Small intestine (tissue), 7 donors: Measurements from ENCODE around the gene LENEP. TPM values are rescaled to one million over a fixed set of nuclear protein-coding genes. Genes with fewer than 3 reads are reported as not detected.

Source experiments
- DNase-seq, 2 donors: peaks; one replicate each; pipeline versions ENCODE4 v3.0.0 to v3.0.0-alpha.2; 2013
- FAIRE-seq: peaks from 2 replicates; lab custom pipeline; 2012; peaks lifted over from hg19 to GRCh38; lab: Jason Lieb, UNC
- H3K27ac ChIP-seq, 3 donors: one replicate each; pipeline ENCODE4 v1.5.1; 2013; ENCODE audit warnings: low read length in 2 of 3, mild to moderate bottlenecking in 2 of 3, control low read depth in 1 of 3, inconsistent platforms in 1 of 3, low read depth in 1 of 3, moderate library complexity in 1 of 3
- H3K27me3 ChIP-seq, 3 donors: one replicate each; pipeline ENCODE4 v1.6.1; 2013; ENCODE audit warnings: low read length in 3 of 3, inconsistent platforms in 1 of 3; ENCODE audit not compliant: control insufficient read depth in 3 of 3, insufficient read depth in 3 of 3
- H3K36me3 ChIP-seq, 3 donors: one replicate each; pipeline ENCODE4 v1.6.1; 2013; ENCODE audit warnings: low read length in 3 of 3, inconsistent platforms in 1 of 3, low read depth in 1 of 3, mild to moderate bottlenecking in 1 of 3, moderate library complexity in 1 of 3; ENCODE audit not compliant: control insufficient read depth in 3 of 3, insufficient read depth in 2 of 3
- H3K4me1 ChIP-seq, 3 donors: one replicate each; pipeline ENCODE4 v1.6.1; 2013; ENCODE audit warnings: low read length in 2 of 3, inconsistent platforms in 1 of 3, low read depth in 1 of 3, mild to moderate bottlenecking in 1 of 3, moderate library complexity in 1 of 3; ENCODE audit not compliant: control insufficient read depth in 3 of 3, insufficient read depth in 2 of 3
- H3K4me3 ChIP-seq, 3 donors: one replicate each; pipeline ENCODE4 v1.5.1; 2013; ENCODE audit warnings: low read length in 3 of 3, control low read depth in 1 of 3, inconsistent platforms in 1 of 3, low read depth in 1 of 3, mild to moderate bottlenecking in 1 of 3, moderate library complexity in 1 of 3
- H3K9me3 ChIP-seq, 2 donors: one replicate each; pipeline ENCODE4 v1.6.1; 2013; ENCODE audit warnings: low read depth in 1 of 2, low read length in 1 of 2; ENCODE audit not compliant: control insufficient read depth in 2 of 2, insufficient read depth in 1 of 2
- WGBS, 3 donors: extraction: QIAGEN DNeasy Blood & Tissue Kit; methylation state at CpG; one replicate each; pipeline ENCODE4 v1.1.7; 2013; 5-methylcytosine and 5-hydroxymethylcytosine counted together
- polyA plus RNA-seq, 4 donors: library from polyadenylated mRNA; stranded (reverse) in 3 of 4; unstranded in 1 of 4; fragments of 200-250 nt in 3 of 4; fragments of 120-200 nt in 1 of 4; gene quantifications; one replicate each; pipeline versions ENCODE4 v1.2.1 to v1.2.3, GENCODE V29; 2013
- donor health status: healthy with polysubstance abuse.
- donor health status: control.
- donor health status: control.
- donor health status: Bipolar disorder and iron deficiency.
- donor health status: healthy.

LENEP gene
- polyA plus RNA-seq, 4 donors: 0.64 TPM; not detected in 3

GRCh38 chr1:154951901-154952657 is 41.3 kb upstream of the LENEP start:
- Histone ChIP-seq H3K27me3 (no peaks in the 10 kb centered on the region), H3K27ac (peak overlapping the region in 1 of 3 donors; percentile 59), H3K36me3 (peaks cover 0 to 51% (median 8%) of the 10 kb centered on the region in 3 donors), H3K9me3 (no peaks in the 10 kb centered on the region), H3K4me3 (no peak overlapping the region), H3K4me1 (peaks cover 4 to 26% (median 10%) of the 10 kb centered on the region in 3 donors)
- 64 to 66% (median 64%) methylated on average over 15 of the region's 15 CpGs for WGBS, 3 donors
- FAIRE-seq (no peak), DNase-seq (peak in 1 of 2 donors; percentile 40)

DNA sequence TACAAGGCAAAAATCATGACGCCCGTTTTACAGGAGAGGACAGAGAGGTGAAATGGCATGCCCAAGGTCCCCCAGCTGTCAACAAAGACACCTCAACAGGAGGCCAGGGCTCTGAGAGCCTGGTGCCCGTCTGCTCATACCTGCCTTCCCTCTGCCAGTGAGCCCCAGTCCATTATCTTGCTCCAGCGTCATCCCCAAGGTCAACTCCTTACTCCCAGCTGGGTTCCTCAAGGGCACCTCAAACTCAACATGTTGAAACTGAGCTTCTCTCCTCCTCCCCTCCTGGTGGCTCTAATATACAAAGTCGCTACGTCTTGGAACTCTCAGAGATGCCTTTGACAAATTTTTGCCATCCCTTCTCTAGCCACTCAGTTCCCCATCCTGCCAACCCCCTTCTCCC is 40.7 kb upstream of the LENEP start:
- no peak for FAIRE-seq

GRCh38 chr1:154953611-154954038 is 39.8 kb upstream of the LENEP start:
- no peak for FAIRE-seq
- Histone ChIP-seq H3K27me3 (no peaks in the 10 kb centered on the region), H3K4me3 (no peak overlapping the region), H3K9me3 (no peaks in the 10 kb centered on the region), H3K27ac (no peak overlapping the region), H3K36me3 (peaks cover 0 to 42% (median 5%) of the 10 kb centered on the region in 3 donors), H3K4me1 (peaks cover 4 to 30% (median 10%) of the 10 kb centered on the region in 3 donors)
- 67 to 75% (median 68%) methylated on average over 2 of the region's 2 CpGs for WGBS, 3 donors
- no peak for DNase-seq

More for the DNA sequence above, 40.7 kb upstream of the LENEP start:
- no peak for DNase-seq
- H3K27me3 ChIP-seq: no peaks in the 10 kb centered on the region
- no peaks in the 10 kb centered on the region for H3K9me3 ChIP-seq
- WGBS, 3 donors: 72 to 77% (median 75%) methylated on average over 6 of the region's 6 CpGs
- H3K36me3 ChIP-seq: peaks cover 0 to 45% (median 8%) of the 10 kb centered on the region in 3 donors
- no peak overlapping the region for H3K4me3 ChIP-seq
- peak overlapping the region in 1 of 3 donors; percentile 59 for H3K27ac ChIP-seq
- peaks cover 4 to 30% (median 10%) of the 10 kb centered on the region in 3 donors for H3K4me1 ChIP-seq

- H3K4me1 ChIP-seq: peaks cover 4 to 30% (median 10%) of the 10 kb centered on the region in 3 donors
Observed at GRCh38 chr1:154954541-154954940, 38.8 kb upstream of the LENEP start.

GRCh38 chr1:154955039-154955717 is 38.2 kb upstream of the LENEP start:
- FAIRE-seq (no peak), DNase-seq (peak; percentile 82 to 88)
- Histone ChIP-seq H3K9me3 (no peaks in the 10 kb centered on the region), H3K27me3 (no peaks in the 10 kb centered on the region), H3K4me1 (peaks cover 4 to 31% (median 10%) of the 10 kb centered on the region in 3 donors), H3K36me3 (peaks cover 3 to 49% (median 13%) of the 10 kb centered on the region in 3 donors), H3K4me3 (peak overlapping the region; percentile 40 to 66 (median 43)), H3K27ac (peak overlapping the region; percentile 49 to 83 (median 66))
- WGBS, 3 donors: 1 to 11% (median 6%) methylated on average over 4 of the region's 4 CpGs

More at GRCh38 chr1:154954541-154954940, 38.8 kb upstream of the LENEP start:
- peaks cover 3 to 49% (median 12%) of the 10 kb centered on the region in 3 donors for H3K36me3 ChIP-seq
- WGBS, 3 donors: 75 to 84% (median 82%) methylated on average over 3 of the region's 3 CpGs
- peak overlapping the region in 2 of 3 donors; percentile 5 to 32 for H3K4me3 ChIP-seq
- H3K9me3 ChIP-seq: no peaks in the 10 kb centered on the region
- FAIRE-seq (no peak), DNase-seq (no peak)
- no peaks in the 10 kb centered on the region for H3K27me3 ChIP-seq
- H3K27ac ChIP-seq: peak overlapping the region in 2 of 3 donors; percentile 39 to 49

- WGBS, 3 donors: 0% methylated on average over 18 of the region's 18 CpGs
- peaks cover 4 to 39% (median 14%) of the 10 kb centered on the region in 3 donors for H3K4me1 ChIP-seq
- FAIRE-seq: no peak
- no peaks in the 10 kb centered on the region for H3K9me3 ChIP-seq
- H3K27ac ChIP-seq: peak within 1 kb of the TSS; percentile 49 to 83 (median 66)
- peak within 1 kb of the TSS; percentile 40 to 66 (median 43) for H3K4me3 ChIP-seq
- peaks cover 3 to 42% (median 10%) of the 10 kb centered on the region in 3 donors for H3K36me3 ChIP-seq
- DNase-seq: peak; percentile 96 to 97
- H3K27me3 ChIP-seq: no peaks in the 10 kb centered on the region
Observed at GRCh38 chr1:154955718-154956543, 37.5 kb upstream of the LENEP start, which contains the start of gene PBXIP1. TSS of gene PBXIP1 (minus strand) at chr1:154956099. CDS start at chr1:154953721, 2,378 bp downstream.

GRCh38 chr1:154956544-154956941 is 36.8 kb upstream of the LENEP start:
- DNase-seq: no peak
- Histone ChIP-seq H3K27me3 (no peaks in the 10 kb centered on the region), H3K9me3 (no peaks in the 10 kb centered on the region), H3K27ac (peak overlapping the region; percentile 37 to 83 (median 49)), H3K4me1 (peaks cover 4 to 39% (median 13%) of the 10 kb centered on the region in 3 donors), H3K4me3 (peak overlapping the region in 2 of 3 donors; percentile 40 to 66), H3K36me3 (peaks cover 3 to 36% (median 8%) of the 10 kb centered on the region in 3 donors)
- WGBS, 3 donors: 17 to 33% (median 21%) methylated on average over 6 of the region's 6 CpGs
- no peak for FAIRE-seq
